ENCODE measurements around the gene PHACTR2. TPM values are rescaled to one million over a fixed set of nuclear protein-coding genes. Genes with fewer than 3 reads are reported as not detected.
A peak's percentile ranks its signal among the peaks of the same experiment; 100 is the strongest.

Gene PHACTR2
- total RNA-seq, 2 donors from 2014 or later, result 68.5 to 87.7 TPM

GRCh38 chr6:143755301-143755744 is 77.6 kb downstream of the PHACTR2 start:
- no peak for DNase-seq (ENCODE audit: low spot score)
- H3K9me3 ChIP-seq, result no peaks in the 10 kb centered on the region
- H3K4me1 ChIP-seq (ENCODE audit: control insufficient read depth in 1 of 2, low read depth in 2 of 2), result peaks cover 19 to 43% of the 10 kb centered on the region in 2 donors
- H3K4me3 ChIP-seq, result no peak overlapping the region
- TF ChIP-seq, protein P1, sequence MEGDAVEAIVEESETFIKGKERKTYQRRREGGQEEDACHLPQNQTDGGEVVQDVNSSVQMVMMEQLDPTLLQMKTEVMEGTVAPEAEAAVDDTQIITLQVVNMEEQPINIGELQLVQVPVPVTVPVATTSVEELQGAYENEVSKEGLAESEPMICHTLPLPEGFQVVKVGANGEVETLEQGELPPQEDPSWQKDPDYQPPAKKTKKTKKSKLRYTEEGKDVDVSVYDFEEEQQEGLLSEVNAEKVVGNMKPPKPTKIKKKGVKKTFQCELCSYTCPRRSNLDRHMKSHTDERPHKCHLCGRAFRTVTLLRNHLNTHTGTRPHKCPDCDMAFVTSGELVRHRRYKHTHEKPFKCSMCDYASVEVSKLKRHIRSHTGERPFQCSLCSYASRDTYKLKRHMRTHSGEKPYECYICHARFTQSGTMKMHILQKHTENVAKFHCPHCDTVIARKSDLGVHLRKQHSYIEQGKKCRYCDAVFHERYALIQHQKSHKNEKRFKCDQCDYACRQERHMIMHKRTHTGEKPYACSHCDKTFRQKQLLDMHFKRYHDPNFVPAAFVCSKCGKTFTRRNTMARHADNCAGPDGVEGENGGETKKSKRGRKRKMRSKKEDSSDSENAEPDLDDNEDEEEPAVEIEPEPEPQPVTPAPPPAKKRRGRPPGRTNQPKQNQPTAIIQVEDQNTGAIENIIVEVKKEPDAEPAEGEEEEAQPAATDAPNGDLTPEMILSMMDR (IDR thresholded peaks at IDR 0.05), result no peak
- no peaks in the 10 kb centered on the region for H3K27me3 ChIP-seq (replicated peaks; ENCODE audit: insufficient read depth)
- no peaks in the 10 kb centered on the region for H3K36me3 ChIP-seq
- peak overlapping the region in 1 of 2 donors; percentile 47 for H3K27ac ChIP-seq
- no peak for ATAC-seq (ENCODE audit: insufficient number of reproducible peaks, low FRiP score, low read depth)

DNA sequence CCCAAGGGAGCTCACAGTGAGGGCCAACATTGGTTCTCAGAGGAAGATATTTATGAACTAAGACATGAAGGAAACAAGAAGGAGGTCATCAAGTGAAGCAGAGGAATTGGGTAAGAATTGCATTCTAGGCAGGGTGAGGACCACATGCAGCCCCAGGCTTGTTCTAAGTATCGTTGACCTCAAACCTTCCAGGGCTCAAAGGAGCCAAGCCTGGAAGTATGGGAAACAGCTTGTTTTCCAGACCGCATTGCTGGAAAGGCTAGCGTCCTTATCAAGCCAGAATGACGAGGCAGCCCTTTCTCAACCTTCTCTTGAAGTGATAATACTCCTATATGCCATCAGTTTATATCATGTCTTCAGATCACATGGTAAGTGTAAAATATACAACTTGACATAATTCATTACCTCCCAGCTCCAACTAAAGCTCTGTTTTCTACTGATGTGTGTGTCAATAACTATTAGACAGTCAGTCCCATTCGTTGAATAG is 79.6 kb downstream of the PHACTR2 start:
- TF ChIP-seq, protein P1 (IDR thresholded peaks at IDR 0.05), result no peak
- ATAC-seq (ENCODE audit: insufficient number of reproducible peaks, low FRiP score, low read depth) (no peak), DNase-seq (ENCODE audit: low spot score) (no peak)
- Histone ChIP-seq H3K4me3 (no peak overlapping the region), H3K9me3 (no peaks in the 10 kb centered on the region), H3K27ac (no peak overlapping the region), H3K27me3 (replicated peaks; ENCODE audit: insufficient read depth) (no peaks in the 10 kb centered on the region), H3K36me3 (no peaks in the 10 kb centered on the region), H3K4me1 (ENCODE audit: control insufficient read depth in 1 of 2, low read depth in 2 of 2) (peaks cover 19 to 43% of the 10 kb centered on the region in 2 donors)

DNA sequence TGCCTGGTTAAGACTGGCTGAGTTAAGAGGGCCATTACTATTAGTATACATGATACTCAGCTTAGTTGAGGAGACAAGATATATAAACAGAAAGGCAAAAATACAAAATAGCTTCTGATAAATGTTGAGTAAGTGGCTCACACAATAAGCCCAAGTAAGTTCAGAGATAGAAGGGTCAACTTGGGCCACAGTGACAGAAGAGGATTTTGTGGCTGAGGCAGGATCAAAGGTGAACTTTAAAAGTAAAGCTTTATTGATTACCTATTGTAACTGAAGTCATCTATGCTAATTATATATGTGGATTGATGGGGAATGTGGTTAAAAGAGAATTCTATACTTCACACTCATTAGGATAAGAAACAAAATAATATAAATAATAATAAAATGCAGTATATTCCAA is 80.8 kb downstream of the PHACTR2 start:
- Histone ChIP-seq H3K4me3 (no peak overlapping the region), H3K27me3 (replicated peaks; ENCODE audit: insufficient read depth) (no peaks in the 10 kb centered on the region), H3K9me3 (no peaks in the 10 kb centered on the region), H3K36me3 (no peaks in the 10 kb centered on the region), H3K4me1 (ENCODE audit: control insufficient read depth in 1 of 2, low read depth in 2 of 2) (peaks cover 19 to 32% of the 10 kb centered on the region in 2 donors), H3K27ac (peak overlapping the region in 1 of 2 donors; percentile 9)
- DNase-seq (ENCODE audit: low spot score), result no peak
- TF ChIP-seq, protein P1 (IDR thresholded peaks at IDR 0.05), result no peak
- no peak for ATAC-seq (ENCODE audit: insufficient number of reproducible peaks, low FRiP score, low read depth)

DNA sequence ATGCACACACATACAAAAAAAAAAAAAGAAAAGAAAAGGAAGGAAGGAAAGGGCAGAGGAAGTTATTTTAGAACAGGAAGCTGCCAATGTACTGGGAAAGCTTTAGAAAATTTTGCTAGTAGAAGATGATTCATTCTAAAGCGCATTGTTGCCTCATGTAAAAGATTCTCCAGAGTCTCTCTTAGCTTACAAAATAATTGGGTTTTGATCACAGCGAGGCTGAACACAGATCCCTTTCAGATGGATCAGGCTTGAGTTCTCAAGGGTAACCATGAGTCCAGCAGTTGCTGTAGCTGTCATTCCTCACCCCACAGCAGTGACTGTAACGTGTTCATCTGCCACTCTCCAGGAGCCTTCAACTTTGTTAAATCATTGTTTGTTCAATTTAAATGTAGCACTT is 81.9 kb downstream of the PHACTR2 start:
- H3K27me3 ChIP-seq (replicated peaks; ENCODE audit: insufficient read depth), result no peaks in the 10 kb centered on the region
- H3K4me3 ChIP-seq, result no peak overlapping the region
- no peak overlapping the region for H3K27ac ChIP-seq
- no peaks in the 10 kb centered on the region for H3K36me3 ChIP-seq
- DNase-seq (ENCODE audit: low spot score), result no peak
- TF ChIP-seq, protein P1 (IDR thresholded peaks at IDR 0.05), result no peak
- ATAC-seq (ENCODE audit: insufficient number of reproducible peaks, low FRiP score, low read depth), result no peak
- no peaks in the 10 kb centered on the region for H3K9me3 ChIP-seq
- H3K4me1 ChIP-seq (ENCODE audit: control insufficient read depth in 1 of 2, low read depth in 2 of 2), result peaks cover 13 to 21% of the 10 kb centered on the region in 2 donors

DNA sequence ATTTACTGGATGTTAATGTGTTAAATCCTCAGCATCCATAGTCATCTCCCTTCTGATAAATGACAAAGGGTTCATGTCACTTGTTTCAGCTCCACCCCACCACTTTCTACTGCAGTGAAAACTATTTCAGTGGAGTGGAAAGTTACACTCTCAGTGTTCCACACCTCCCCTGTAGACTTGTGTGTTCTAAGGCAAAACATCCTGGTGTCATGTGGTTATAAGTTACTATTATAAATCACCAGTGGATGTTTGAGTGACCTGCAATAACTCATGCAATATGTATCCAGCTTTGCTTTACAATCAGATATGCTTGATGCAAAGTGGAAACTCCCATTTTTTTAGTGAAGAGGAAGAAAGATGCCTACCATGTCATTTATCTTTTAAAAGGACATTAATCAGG is 83.3 kb downstream of the PHACTR2 start:
- ATAC-seq (ENCODE audit: insufficient number of reproducible peaks, low FRiP score, low read depth), result no peak
- no peak overlapping the region for H3K27ac ChIP-seq
- H3K4me1 ChIP-seq (ENCODE audit: control insufficient read depth in 1 of 2, low read depth in 2 of 2), result peaks cover 4 to 7% of the 10 kb centered on the region in 2 donors

More for the DNA sequence above, 83.3 kb downstream of the PHACTR2 start:
- H3K9me3 ChIP-seq, result no peaks in the 10 kb centered on the region
- DNase-seq (ENCODE audit: low spot score), result no peak
- TF ChIP-seq, protein P1 (IDR thresholded peaks at IDR 0.05), result no peak
- no peaks in the 10 kb centered on the region for H3K27me3 ChIP-seq (replicated peaks; ENCODE audit: insufficient read depth)
- peaks cover 6% of the 10 kb centered on the region for H3K36me3 ChIP-seq
- no peak overlapping the region for H3K4me3 ChIP-seq

Measured in thoracic aorta (tissue), 2 donors.